ENCODE results near the gene TUBGCP6.
"Not testable (repeated sequence)": the region's sequence is repeated elsewhere in the genome, so short reads cannot be mapped to it uniquely, and the experiment has no call there.

Gene TUBGCP6

DNA sequence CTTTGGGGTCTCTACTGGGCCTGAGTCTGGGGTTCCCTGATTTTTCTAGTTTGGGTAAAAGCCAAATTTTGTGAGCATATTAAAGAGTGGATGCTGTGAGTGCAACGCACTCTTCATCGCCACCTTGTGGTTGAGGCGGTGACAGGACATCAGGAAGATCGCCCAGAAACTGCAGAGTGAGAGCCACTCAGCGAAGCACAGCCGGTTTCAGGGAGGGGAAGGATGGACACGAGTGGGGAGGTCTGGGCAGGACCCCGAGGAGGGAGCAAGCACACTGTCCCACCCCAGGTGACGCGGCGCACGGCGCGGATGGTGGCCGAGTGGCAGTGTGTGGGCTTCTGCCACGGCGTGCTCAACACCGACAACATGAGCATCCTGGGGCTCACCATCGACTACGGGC lies 34.9 kb downstream of the TUBGCP6 start:
- peak; percentile 61 for DNase-seq

DNA sequence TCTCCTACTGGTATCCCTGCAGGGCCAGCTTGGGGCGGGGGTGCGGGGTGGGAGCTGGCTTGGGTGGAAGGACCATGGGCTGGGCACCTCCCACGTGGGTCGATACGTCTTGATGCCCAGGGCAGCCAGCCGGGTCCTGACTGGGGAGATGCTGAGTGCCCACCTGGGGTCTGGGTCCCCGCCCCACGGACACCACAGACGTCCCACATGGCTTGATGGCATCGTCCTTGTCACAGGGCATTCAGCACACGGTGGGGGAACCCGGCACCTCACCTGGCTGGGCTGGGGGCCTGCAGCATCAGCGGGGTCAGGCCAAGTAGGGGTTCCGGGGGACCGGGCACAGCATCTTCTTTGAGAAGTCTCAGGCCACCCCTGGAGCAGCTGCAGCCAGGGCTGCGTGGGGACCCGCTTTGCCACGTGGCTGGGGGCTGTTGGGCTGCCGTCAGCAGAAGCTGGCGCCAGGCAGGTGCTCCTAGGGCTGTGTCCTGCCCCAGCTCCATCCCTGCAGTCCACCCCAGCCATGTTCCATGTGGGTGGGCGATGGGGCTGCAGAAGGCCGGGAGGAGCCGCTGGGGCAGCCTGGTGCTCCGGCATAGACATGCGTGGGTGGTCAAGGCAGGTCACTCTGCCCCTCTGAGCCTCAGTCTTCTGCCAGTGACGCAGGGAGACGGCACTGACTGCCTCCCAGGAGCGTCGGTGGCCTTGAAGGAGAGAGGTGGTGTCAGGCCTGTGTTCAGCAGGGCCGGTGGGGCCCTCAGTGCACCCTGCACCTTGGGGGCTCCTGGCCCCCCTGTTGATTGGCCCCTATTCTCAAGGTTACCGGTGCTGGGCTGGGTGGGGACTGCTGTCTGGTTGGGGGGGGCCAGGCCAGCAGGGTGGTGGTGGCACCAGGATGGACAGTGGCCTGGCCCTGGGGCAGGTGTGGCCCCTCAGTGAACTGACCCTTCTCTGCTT lies 35.6 kb downstream of the TUBGCP6 start:
- no peak for DNase-seq

DNA sequence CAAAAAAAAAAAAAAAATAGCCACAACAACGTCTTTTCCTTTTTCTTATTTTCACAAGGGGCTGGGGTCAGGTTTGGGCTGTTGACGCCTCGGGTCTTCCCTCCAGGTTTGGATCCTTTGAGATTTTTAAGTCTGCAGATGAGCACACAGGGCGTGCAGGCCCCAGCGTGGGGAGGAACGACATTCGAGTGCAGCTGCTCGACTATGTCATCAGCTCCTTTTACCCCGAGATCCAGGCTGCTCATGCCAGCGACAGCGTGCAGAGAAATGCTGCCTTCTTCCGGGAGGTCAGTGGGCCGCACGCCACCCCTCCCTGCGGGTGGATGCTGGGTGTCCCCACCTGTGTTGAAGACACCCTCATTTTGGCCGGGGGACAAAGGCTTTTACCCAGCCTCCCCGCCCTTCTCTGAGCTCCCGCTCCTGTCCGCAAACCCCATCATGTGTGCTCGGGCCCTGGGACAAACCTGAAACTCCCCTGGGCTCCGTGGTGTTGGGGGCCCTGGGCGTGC lies 36.3 kb downstream of the TUBGCP6 start:
- no peak for DNase-seq

DNA sequence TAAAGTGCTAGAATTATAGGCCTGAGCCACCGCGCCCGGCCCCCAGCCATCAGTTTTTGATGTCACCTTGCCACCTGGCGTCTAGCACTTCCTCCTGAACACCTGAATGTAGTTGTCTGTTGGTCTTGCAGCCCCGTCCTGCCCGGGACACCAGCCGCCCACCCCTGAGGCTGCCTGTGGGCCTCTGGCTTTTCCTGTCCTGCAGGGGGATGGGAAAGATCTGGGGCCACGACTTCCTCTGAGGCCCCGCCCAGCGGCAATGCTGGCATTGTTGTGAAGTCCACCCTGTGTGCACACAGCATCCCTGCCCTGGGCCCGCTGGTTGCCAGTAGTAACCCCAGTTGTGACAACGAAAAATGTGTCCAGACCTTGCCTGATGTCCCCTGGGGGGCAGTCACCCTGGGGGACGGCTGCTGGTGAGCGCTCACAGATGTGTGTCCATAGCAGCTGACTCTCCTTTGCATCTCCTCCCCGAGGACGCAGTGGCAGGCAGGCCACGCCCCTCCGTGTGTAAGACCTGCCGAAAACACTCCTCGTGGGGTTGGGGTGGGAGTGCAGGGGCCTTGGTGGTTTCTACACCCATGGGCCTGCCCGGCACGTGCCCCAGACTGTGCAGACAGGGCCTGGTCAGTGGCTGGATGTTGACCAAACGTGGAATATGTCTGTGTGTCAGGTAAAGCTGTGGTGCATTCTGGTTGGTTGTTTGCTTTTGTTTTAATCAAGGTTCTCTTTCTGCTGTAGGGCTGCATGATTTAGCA lies 37.3 kb downstream of the TUBGCP6 start:
- no peak for DNase-seq

DNA sequence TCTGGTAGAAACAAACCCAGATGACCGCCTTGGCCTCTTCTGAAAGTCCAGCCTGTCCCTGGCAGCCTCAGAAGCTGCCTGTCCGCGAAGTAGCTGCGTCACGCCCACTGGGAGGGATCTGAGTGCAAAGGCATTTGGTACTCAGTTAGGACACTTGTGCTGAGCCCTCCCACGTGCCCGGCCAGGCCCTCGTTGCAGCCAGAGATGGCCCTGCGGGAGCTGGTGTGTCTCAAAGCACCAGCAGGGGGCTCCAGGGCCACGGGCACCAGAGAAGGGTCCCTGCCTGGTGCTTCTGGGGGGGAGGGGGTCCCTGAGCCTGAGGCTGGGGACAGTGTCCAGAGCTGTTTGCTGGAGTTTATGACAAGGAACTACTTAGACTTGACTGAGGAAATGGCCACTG lies 38.2 kb downstream of the TUBGCP6 start:
- no peak for DNase-seq

DNA sequence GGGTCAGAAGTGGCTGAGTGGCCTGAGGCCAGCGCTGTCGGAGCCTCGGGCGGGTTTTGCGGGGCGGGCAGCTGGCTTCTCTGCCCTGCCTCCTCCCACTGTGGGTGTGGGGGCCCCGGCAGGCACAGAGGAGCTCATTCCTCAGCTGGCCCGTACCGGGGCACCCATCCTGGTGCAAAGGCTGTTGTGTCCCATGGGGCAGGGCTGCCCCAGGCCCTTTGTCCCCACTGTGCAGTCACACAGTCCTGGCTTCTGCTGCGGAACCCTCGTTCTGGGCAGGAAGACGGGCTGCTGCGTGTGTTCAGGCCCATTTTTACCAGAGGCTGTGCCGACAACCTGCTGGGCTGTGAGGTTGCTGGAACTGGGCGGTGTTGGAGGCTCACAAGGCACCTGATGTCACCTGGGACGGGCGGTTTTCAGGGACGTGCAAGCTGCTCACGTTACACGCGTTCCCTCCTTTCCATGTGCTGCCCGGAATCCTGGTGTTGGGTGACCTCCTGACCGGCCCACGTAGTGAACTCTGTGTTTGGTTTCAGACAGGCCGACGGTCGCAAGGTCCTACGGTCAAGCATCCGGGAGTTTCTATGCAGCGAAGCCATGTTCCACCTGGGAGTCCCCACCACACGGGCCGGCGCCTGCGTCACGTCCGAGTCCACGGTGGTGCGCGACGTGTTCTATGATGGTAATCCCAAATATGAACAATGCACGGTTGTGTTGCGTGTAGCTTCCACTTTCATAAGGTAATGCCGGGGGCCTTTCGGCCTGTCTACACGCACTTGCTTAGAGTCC lies 38.8 kb downstream of the TUBGCP6 start:
- DNase-seq = no peak

DNA sequence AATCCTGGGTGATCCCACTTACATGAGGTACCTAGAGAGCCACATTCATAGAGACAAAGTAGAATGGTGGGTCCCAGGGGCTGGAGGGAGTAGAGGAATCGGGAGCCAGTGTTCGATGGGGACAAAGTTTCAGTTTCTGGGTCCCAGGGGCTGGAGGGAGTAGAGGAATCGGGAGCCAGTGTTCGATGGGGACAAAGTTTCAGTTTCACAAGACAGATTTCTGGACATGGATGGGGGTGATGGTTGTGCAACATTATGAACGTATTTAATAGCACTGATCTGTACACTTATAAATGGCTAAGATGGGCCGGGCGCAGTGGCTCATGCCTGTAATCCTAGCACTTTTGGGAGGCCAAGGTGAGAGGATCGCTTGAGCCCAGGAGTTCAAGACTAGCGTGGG lies 39.8 kb downstream of the TUBGCP6 start:
- DNase-seq = not testable (repeated sequence)

DNA sequence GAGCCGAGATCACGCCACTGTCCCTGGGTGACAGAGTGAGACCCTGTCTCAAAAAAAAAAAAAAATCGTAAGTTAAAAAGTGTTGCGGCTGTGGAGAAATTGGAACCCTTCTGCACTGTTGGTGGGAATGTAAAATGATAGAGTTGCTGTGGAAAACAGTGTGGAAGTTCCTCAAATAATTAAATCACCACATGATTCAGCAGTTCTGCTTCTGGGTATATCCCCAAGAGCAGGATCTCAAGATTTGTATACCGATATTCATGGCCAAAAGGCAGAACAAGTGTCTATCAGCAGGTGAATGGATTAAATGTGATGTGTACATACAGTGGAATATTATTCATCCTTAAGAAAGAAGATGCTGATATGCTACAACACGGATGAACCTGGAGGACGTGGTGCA lies 40.3 kb downstream of the TUBGCP6 start:
- DNase-seq = no peak

DNA sequence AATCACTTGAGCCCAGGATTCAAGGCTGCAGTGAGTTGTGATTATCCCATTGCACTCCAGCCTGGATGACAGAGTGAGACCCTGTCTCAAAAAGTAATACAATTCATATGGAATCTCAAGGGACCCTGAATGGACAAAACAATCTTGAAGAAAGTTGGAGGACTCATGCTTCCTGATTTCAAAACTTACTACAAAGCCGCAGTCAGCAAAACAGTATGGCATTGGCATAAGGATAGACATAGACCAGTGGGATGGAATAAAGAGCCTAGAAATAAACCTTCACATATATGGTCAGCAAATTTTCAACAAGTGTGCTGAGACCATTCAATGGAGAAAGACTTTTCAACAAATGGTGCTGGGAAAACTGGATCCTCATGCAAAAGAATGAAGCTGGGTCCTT lies 41.5 kb downstream of the TUBGCP6 start:
- no peak for DNase-seq

DNA sequence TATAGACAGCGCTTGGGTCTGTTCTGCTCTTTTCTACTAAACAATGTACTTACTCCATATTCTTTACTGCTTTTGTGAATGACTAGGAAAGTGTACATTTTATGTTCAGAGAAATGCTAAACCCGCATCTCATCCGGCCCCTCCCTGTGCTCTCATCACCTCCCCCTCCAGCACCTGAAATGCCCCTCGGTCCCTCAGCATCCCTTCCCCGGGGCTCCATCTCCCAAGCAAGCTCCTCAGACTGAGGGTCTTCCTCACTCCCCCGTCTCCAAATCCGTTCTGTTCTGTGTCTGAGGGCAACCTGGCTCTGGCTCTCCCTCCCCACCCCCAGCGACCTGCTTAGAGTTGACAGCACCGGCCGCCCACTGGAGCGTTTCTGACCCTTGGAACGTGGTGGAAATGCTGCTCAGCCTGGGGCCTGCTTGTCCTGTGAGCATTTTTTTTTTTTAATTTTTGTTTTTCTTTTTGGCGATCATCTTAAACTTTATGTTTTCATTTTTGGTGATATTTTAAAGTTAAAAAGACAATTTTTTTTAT lies 42.6 kb downstream of the TUBGCP6 start:
- DNase-seq = no peak

DNA sequence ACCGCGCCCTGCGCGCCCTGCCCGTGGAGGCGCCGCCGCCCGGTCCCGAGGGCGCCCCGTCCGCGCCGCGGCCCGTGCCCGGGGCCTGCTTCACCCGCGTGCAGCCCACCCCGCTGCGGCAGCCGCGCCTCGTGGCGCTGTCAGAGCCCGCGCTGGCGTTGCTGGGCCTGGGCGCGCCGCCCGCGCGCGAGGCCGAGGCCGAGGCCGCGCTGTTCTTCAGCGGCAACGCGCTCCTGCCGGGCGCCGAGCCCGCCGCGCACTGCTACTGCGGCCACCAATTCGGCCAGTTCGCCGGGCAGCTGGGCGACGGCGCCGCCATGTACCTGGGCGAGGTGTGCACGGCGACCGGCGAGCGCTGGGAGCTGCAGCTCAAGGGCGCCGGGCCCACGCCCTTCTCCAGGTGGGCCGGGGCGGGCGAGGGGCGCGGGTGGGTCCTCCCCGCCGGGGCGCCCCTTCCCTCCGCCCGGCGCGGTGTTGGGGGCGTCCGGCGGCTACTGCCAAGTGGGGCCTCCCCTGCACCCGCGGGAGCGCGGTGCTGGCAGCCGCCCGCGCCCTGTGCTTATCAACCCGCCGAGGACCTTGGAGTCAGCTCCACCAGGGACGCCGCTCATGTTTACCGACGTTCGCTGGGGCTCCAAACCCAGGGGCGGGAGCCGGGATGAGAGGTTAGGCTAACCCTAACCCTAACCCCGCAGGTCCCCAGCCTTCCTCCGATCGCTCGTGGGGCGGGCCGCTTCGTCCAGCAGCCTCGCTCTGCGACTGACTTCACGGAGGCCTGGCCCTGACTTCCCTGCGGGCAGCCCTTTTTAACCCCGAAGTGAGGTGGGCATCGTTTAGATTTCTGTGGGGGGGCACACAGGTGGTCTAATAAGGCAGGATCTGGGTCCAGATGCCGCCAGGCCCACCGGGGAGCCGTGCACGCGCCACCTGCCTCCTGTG lies 43.4 kb downstream of the TUBGCP6 start:
- no peak for DNase-seq

DNA sequence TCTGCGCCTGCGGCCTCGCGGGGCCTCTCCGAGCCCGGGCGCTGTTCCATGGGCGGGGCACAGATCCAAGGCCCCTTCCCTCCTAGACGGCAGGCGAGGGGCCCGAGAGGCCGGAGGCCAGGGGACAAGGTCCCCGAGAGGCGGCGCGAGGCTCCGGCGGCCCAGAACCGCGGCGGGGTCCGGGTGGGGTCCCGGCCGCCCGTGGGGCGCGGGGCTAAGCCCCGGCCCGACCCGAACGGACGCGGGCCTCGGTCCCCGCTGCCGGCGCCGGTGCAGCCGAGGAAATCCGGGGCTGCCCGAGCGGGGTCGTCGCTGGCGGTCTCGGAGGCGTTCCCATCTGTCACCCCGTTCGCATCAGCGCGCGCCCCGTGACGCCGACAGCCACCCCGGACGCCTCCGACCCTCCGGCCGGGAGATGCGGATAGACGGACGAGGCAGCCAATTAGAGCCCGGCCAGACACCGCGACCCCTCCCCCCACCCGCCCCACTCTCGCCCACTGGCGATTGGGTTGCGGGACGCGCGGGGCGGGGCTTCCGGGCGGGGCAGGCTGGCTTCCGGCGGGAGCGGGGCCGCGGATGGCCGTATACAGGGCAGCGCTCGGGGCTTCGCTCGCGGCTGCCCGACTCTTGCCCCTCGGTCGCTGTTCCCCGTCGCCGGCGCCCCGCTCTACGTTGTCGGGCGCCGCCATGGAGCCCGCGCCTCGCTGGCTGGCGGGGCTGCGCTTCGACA lies 44.2 kb downstream of the TUBGCP6 start, which contains the start of gene SELENOO:
Gene SELENOO, plus strand, starts transcription at position 551 of the 730 bp plus-strand sequence. Its CDS starts 26 bp downstream, at position 577.
- DNase-seq = peak; percentile 88

DNA sequence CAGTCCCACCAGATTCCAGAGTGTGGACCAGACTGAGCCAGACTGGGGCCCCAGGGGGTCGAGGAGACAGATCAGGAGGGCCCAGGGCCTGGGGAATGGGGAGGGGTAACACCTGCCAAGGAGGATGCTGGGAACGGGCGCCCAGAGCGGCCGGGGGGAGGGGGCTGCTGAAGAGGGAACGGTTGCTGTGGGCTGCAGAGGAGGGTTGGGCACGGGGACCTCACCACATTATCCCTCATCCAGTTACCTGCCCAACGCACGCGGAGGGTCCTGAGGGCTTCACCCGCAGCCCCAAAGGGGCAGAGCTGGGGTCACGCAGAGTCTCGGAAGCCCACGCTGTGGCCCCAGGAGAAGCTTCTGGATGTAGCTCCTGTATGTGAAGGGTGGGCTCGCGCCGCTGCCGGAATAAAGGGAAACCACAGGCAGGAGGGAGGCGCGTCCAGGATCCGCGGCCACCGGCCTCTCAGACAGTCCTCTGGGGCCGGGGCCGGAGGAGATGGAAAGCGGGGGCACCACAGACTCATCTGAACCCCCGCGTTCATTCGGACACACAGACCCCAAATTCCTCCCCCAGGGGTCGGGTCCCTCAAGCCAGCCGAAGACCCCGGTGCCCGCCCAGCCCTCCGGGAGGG lies 44.9 kb downstream of the TUBGCP6 start:
- no peak for DNase-seq

DNA sequence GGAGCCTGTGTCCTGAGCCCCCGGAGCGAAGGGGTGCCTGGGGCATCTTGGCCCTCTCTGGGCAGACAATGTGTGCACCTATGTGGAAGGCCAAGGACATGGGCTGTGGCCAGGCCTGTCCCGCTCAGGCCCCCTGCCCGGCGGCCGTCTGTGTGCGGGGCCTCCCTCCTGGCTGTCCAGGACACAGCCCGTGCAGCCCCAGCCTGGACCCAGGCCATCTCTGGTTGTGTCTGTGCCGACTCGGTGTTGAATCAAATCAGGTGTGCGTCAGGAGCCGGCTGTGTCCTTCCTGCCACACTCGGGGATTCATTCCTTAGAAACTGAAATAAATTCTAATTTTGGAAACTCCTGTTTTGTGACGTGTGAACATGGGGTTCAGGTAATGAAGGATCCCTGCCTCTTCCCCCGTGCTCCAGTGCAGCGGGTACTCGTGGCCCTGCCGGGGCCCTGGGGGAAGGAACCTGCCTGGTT lies 45.5 kb downstream of the TUBGCP6 start:
- no peak for DNase-seq

DNA sequence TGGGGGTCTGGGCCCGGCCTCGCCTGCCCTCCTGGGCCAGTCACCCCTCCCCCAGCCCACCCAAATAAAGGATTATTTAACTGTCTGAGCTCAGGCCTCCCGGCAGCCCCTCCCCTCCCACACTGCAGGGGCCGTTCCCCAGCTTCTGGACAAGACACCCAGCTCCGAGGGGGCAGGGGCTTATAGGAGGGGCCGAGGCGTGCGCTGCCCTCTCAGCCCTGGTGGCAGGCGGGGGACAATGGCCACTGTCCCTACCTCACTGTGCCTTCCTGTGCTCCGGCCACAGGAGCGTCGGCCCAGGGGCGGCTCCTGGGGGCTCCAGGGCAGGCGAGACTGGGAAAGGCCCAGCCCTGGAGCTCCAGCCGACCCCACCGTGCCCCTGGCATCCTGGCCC lies 46.2 kb downstream of the TUBGCP6 start:
- DNase-seq = no peak

DNA sequence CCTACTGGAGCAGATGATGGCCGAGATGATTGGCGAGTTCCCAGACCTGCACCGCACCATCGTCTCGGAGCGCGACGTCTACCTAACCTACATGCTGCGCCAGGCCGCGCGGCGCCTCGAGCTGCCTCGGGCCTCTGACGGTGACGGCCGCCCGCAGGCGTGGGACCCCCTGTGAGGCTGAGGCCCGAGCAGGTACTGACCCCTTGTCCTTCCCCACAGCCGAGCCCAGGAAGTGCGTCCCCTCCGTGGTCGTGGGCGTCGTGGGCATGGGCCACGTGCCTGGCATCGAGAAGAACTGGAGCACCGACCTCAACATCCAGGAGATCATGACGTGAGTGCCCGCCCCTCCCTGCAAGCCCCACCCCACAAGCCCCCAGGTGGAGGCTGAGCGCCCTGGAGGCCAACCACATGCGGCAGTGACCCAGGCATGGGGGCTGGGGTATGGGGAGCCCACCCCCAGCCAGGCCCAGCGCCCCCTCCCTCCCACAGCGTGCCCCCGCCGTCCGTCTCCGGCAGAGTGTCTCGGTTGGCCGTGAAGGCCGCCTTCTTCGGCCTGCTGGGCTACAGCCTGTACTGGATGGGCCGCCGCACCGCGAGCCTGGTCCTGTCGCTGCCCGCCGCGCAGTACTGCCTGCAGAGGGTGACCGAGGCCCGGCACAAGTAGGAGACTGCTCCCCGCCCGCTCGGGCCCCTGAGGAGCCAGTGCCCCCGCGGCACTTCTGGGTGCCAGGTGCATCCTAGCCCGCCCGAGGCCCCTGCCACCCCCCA lies 46.8 kb downstream of the TUBGCP6 start:
- no peak for DNase-seq

DNA sequence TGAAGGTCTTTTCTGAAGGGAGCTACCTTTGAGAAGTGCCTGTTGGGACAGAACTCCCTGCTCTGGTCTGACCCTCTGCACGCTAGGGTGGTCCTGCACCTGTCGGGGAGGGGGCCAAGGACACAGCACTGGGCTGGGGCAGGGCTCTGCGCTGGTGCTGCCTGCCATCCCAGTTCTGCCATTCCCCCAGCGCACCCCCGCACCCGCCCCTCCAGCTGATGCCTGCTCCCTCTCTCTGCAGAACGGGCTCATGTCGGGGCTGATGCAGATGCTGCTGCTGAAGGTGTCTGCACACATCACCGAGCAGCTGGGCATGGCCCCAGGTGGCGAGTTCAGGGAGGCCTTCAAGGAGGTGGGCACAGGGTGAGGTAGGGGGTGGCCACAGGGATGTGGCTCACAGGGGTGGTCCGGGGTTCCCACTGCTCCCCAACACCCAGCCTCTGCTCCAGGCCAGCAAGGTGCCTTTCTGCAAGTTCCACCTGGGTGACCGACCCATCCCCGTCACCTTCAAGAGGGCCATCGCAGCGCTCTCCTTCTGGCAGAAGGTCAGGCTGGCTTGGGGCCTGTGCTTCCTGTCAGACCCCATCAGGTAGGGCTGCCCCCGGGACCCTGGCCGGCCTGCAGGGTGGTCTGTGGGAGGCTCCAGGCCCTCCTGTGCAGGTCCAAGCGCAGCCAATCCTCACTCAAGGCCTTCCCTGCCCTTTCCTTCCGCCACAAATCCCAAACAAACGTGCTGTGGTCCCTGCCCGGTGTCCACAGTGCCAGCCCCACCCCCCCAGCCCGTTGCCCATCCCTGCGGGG lies 47.6 kb downstream of the TUBGCP6 start:
- DNase-seq = no peak

DNA sequence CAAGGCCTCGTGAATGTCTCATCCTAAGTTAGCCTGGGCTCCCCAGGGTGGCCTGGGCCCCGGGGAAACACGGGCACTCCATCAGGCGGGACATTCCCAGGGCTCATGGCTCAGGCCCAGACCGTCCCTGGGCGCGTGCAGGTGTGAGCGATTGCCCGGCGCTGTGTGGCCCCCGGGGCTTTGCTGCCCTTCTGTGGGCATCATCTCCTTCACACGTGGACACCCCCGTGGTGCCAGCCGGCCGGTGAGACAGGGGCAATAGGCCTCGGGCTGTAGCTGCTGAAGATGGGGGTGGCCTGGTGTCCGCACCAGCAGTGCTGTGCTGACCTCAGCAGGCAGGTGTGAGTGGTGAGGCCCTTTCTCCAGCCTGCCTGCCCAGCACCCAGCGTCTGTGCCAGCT lies 48.6 kb downstream of the TUBGCP6 start:
- DNase-seq = no peak

Data from fibroblast of skin of right biceps (primary cell).